ENCODE measurements around the gene SPATS2.
"Not testable (repeated sequence)": the region's sequence is repeated elsewhere in the genome, so short reads cannot be mapped to it uniquely, and the experiment has no call there.

Gene SPATS2

GRCh38 chr12:49525942-49526341 is 158.7 kb downstream of the SPATS2 start:
- no peak for DNase-seq

- no peak for DNase-seq
Observed at GRCh38 chr12:49527361-49528130, 160.3 kb downstream of the SPATS2 start.

- no peak for DNase-seq
Observed at GRCh38 chr12:49529414-49529813, 162.2 kb downstream of the SPATS2 start.

- no peak for DNase-seq
Observed at GRCh38 chr12:49531745-49532144, 164.5 kb downstream of the SPATS2 start.

GRCh38 chr12:49533331-49533730 is 166.1 kb downstream of the SPATS2 start:
- DNase-seq: no peak

- DNase-seq: not testable (repeated sequence)
Observed at GRCh38 chr12:49534122-49534521, 166.9 kb downstream of the SPATS2 start.

GRCh38 chr12:49534731-49535278 is 167.5 kb downstream of the SPATS2 start:
- DNase-seq: no peak

GRCh38 chr12:49535921-49536525 is 168.8 kb downstream of the SPATS2 start:
- DNase-seq: peak; percentile 82

- no peak for DNase-seq
Observed at GRCh38 chr12:49536526-49537071, 169.3 kb downstream of the SPATS2 start.

GRCh38 chr12:49537231-49537751 is 170.0 kb downstream of the SPATS2 start:
- no peak for DNase-seq

- DNase-seq: peak; percentile 94
Observed at GRCh38 chr12:49537752-49538509, 170.7 kb downstream of the SPATS2 start.

- peak; percentile 100 for DNase-seq
Observed at GRCh38 chr12:49538510-49539403, 171.5 kb downstream of the SPATS2 start, which contains the start of gene KCNH3. Gene KCNH3 (plus strand): TSS chr12:49539030. CDS start chr12:49539417, 387 bp downstream.

GRCh38 chr12:49539406-49540228 is 172.4 kb downstream of the SPATS2 start:
- DNase-seq: no peak

- peak; percentile 85 for DNase-seq
Observed at GRCh38 chr12:49540229-49541139, 173.2 kb downstream of the SPATS2 start.

GRCh38 chr12:49541140-49541861 is 174.0 kb downstream of the SPATS2 start:
- no peak for DNase-seq

- DNase-seq: no peak
Observed at GRCh38 chr12:49541911-49542505, 174.7 kb downstream of the SPATS2 start.

- DNase-seq: no peak
Observed at GRCh38 chr12:49542592-49543160, 175.4 kb downstream of the SPATS2 start.
